H9 (cell line): ENCODE data around the gene NEDD9. TPM values are rescaled to one million over a fixed set of nuclear protein-coding genes. Genes with fewer than 3 reads are reported as not detected.

Experiments
- DNase-seq: peaks from one replicate; pipeline ENCODE4 v3.0.0-alpha.2; 2017
- H2AFZ ChIP-seq: one replicate; pipeline ENCODE4 v1.6.1; 2013; ENCODE audit warnings: mild to moderate bottlenecking, low read length, control low read depth, moderate library complexity
- H2AK5ac ChIP-seq: 2 replicates; pipeline ENCODE4 v1.6.1; 2013; ENCODE audit warnings: low read length, control low read depth, mixed read lengths; ENCODE audit not compliant: insufficient read length
- H2BK120ac ChIP-seq: one replicate; pipeline ENCODE4 v1.6.1; 2013; ENCODE audit warnings: low read depth, mild to moderate bottlenecking, low read length, control low read depth, inconsistent platforms; ENCODE audit not compliant: poor library complexity, severe bottlenecking
- H2BK12ac ChIP-seq: 2 replicates; pipeline ENCODE4 v1.6.1; 2013; ENCODE audit warnings: low read length, control low read depth, mixed read lengths, low read depth; ENCODE audit not compliant: insufficient read length
- H2BK15ac ChIP-seq: 2 replicates; pipeline ENCODE4 v1.6.1; 2013; ENCODE audit warnings: low read depth, low read length, control low read depth
- H2BK20ac ChIP-seq: one replicate; pipeline ENCODE4 v1.6.1; 2013; ENCODE audit warnings: low read depth, mild to moderate bottlenecking, low read length, control low read depth, inconsistent platforms; ENCODE audit not compliant: poor library complexity, severe bottlenecking
- H2BK5ac ChIP-seq: 2 replicates; pipeline ENCODE4 v1.6.1; 2013; ENCODE audit warnings: low read length, control low read depth, mixed read lengths; ENCODE audit not compliant: insufficient read length
- H3K14ac ChIP-seq: 2 replicates; pipeline ENCODE4 v1.6.1; 2013; ENCODE audit warnings: low read length, control low read depth; ENCODE audit not compliant: insufficient read depth
- H3K18ac ChIP-seq: 2 replicates; pipeline ENCODE4 v1.6.1; 2013; ENCODE audit warnings: low read depth, mild to moderate bottlenecking, mixed read lengths, low read length, control low read depth; ENCODE audit not compliant: insufficient read length
- H3K23ac ChIP-seq: 2 replicates; pipeline ENCODE4 v1.6.1; 2013; ENCODE audit warnings: low read length, control low read depth, mixed read lengths, low read depth; ENCODE audit not compliant: insufficient read length
- H3K23me2 ChIP-seq: 2 replicates; pipeline ENCODE4 v1.6.1; 2013; ENCODE audit warnings: low read depth, mild to moderate bottlenecking, mixed read lengths, low read length, control low read depth; ENCODE audit not compliant: insufficient read length, poor library complexity, severe bottlenecking
- H3K27ac ChIP-seq: 2 replicates; pipeline ENCODE4 v1.5.1; 2013; ENCODE audit warnings: low read length, control low read depth, mixed read lengths, low read depth; ENCODE audit not compliant: insufficient read length
- H3K27me3 ChIP-seq: 2 replicates; pipeline ENCODE4 v1.6.1; 2013; ENCODE audit warnings: low read length, control low read depth, inconsistent platforms; ENCODE audit not compliant: insufficient read depth
- H3K4ac ChIP-seq: 2 replicates; pipeline ENCODE4 v1.6.1; 2013; ENCODE audit warnings: low read depth, mild to moderate bottlenecking, control low read depth, inconsistent platforms, low read length, moderate library complexity
- H3K4me1 ChIP-seq: 2 replicates; pipeline ENCODE4 v1.6.1; 2013; ENCODE audit warnings: low read length, control low read depth, inconsistent platforms; ENCODE audit not compliant: insufficient read depth
- H3K4me2 ChIP-seq: 2 replicates; pipeline ENCODE4 v1.6.1; 2013; ENCODE audit warnings: low read length, control low read depth, mixed read lengths; ENCODE audit not compliant: insufficient read length, insufficient read depth
- H3K56ac ChIP-seq: 2 replicates; pipeline ENCODE4 v1.6.1; 2013; ENCODE audit warnings: low read depth, mild to moderate bottlenecking, mixed read lengths, low read length, control low read depth; ENCODE audit not compliant: insufficient read length
- H3K79me1 ChIP-seq: 2 replicates; pipeline ENCODE4 v1.6.1; 2013; ENCODE audit warnings: low read depth, mild to moderate bottlenecking, moderate library complexity, low read length, control low read depth, inconsistent platforms; ENCODE audit not compliant: insufficient read depth, poor library complexity, severe bottlenecking
- H3K79me2 ChIP-seq: 2 replicates; pipeline ENCODE4 v1.6.1; 2013; ENCODE audit warnings: low read length, control low read depth, inconsistent platforms; ENCODE audit not compliant: insufficient read depth
- H3K9ac ChIP-seq: 2 replicates; pipeline ENCODE4 v1.6.1; 2013; ENCODE audit warnings: low read length, control low read depth, mixed read lengths; ENCODE audit not compliant: insufficient read length; ENCODE audit errors: extremely low read depth
- H3K9me3 ChIP-seq: one replicate; pipeline ENCODE4 v1.6.1; 2013; ENCODE audit warnings: low read depth, low read length, inconsistent platforms; ENCODE audit not compliant: control insufficient read depth
- H3T11ph ChIP-seq: one replicate; pipeline ENCODE4 v1.6.1; 2013; ENCODE audit warnings: mild to moderate bottlenecking, low read length, control low read depth, inconsistent platforms
- H4K20me1 ChIP-seq: one replicate; pipeline ENCODE4 v1.6.1; 2013; ENCODE audit not compliant: control insufficient read depth, insufficient read length, insufficient read depth
- H4K5ac ChIP-seq: 2 replicates; pipeline ENCODE4 v1.6.1; 2013; ENCODE audit warnings: low read depth, mild to moderate bottlenecking, mixed read lengths, low read length, control low read depth; ENCODE audit not compliant: insufficient read length
- H4K8ac ChIP-seq: replicated peaks from 2 replicates; pipeline ENCODE4 v1.6.1; 2013; ENCODE audit warnings: low read length, control low read depth, mixed read lengths, low read depth; ENCODE audit not compliant: insufficient read length
- H4K91ac ChIP-seq: 2 replicates; pipeline ENCODE4 v1.6.1; 2013; ENCODE audit warnings: low read depth, mild to moderate bottlenecking, moderate library complexity, mixed read lengths, low read length, control low read depth; ENCODE audit not compliant: insufficient read length
- H3K27ac Mint-ChIP-seq, 3 experiments: 2 replicates in 2 of 3; 3 replicates in 1 of 3; pipeline ENCODE4 v1.8.0; 2020 to 2021; ENCODE audit warnings: mixed read lengths in 3 of 3, mild to moderate bottlenecking in 1 of 3, moderate library complexity in 1 of 3
- H3K27me3 Mint-ChIP-seq: 2 replicates; pipeline ENCODE4 v1.8.0; 2021; ENCODE audit warnings: low read depth, mild to moderate bottlenecking, moderate library complexity, mixed read lengths
- H3K36me3 Mint-ChIP-seq, 3 experiments: 2 replicates in 2 of 3; 3 replicates in 1 of 3; pipeline ENCODE4 v1.8.0; 2020 to 2021; ENCODE audit warnings: low read depth in 3 of 3, mixed read lengths in 3 of 3; ENCODE audit not compliant: insufficient read depth in 1 of 3
- H3K4me1 Mint-ChIP-seq, 2 experiments: 2 replicates each; pipeline ENCODE4 v1.8.0; 2020; ENCODE audit warnings: mixed read lengths in 2 of 2
- H3K4me3 Mint-ChIP-seq, 2 experiments: 2 replicates in 1 of 2; 3 replicates in 1 of 2; pipeline ENCODE4 v1.8.0; 2020 to 2021; ENCODE audit warnings: mild to moderate bottlenecking in 2 of 2, mixed read lengths in 2 of 2, moderate library complexity in 1 of 2
- H3K9me3 Mint-ChIP-seq, 2 experiments: 2 replicates in 1 of 2; 3 replicates in 1 of 2; pipeline ENCODE4 v1.8.0; 2020; ENCODE audit warnings: mild to moderate bottlenecking in 2 of 2, mixed read lengths in 2 of 2, moderate library complexity in 1 of 2
- WGBS: extraction: QIAGEN DNeasy Blood & Tissue Kit; methylation state at CpG from one replicate; pipeline ENCODE4 v1.1.7; 2013; ENCODE audit warnings: missing lambda C conversion rate, low lambda C conversion rate, mixed read lengths; ENCODE audit not compliant: insufficient read length; ENCODE audit errors: extremely low coverage; 5-methylcytosine and 5-hydroxymethylcytosine counted together
- total RNA-seq: library from RNA; stranded (reverse); gene quantifications from 2 replicates; pipeline ENCODE4 v1.2.1, GENCODE V29; 2021
- TF ChIP-seq, protein P1 (sequence below): fragments of 200-600 bp; sonication (generic); conservative IDR thresholded peaks from 3 replicates; pipeline ENCODE4 v1.8.0; 2021; ENCODE audit warnings: antibody characterized with exemption, mild to moderate bottlenecking

Gene NEDD9
- total RNA-seq, 1 experiment from 2014 or later: 5.5 TPM

DNA sequence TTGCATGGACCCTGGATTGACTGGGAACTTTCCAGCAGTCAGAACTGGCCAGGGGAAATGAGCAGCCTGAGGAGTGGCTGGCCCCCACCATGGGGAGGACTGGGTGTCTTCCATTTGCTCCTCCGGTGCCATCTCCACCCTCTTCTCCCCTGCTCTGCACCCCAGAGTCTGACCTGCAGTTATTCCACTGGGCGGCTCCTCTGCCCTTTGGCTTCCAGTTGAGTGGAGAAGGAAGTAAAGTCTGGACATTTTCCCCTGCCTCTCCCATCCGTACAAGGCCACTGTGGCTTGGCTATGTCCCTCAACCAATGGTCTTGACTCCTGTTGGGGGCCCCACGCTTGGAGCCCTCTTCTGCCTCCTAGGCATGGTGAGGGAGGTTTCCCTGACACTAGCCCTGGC is 47.9 kb upstream of the NEDD9 start:
- no peak overlapping the region for H3K18ac ChIP-seq
- no peak overlapping the region for H3K4ac ChIP-seq
- no peaks in the 10 kb centered on the region for H3K79me2 ChIP-seq
- no peak overlapping the region for H2AK5ac ChIP-seq
- H2BK15ac ChIP-seq: no peak overlapping the region
- no peak overlapping the region for H4K91ac ChIP-seq
- no peak overlapping the region for H3K23ac ChIP-seq
- TF ChIP-seq, protein P1, sequence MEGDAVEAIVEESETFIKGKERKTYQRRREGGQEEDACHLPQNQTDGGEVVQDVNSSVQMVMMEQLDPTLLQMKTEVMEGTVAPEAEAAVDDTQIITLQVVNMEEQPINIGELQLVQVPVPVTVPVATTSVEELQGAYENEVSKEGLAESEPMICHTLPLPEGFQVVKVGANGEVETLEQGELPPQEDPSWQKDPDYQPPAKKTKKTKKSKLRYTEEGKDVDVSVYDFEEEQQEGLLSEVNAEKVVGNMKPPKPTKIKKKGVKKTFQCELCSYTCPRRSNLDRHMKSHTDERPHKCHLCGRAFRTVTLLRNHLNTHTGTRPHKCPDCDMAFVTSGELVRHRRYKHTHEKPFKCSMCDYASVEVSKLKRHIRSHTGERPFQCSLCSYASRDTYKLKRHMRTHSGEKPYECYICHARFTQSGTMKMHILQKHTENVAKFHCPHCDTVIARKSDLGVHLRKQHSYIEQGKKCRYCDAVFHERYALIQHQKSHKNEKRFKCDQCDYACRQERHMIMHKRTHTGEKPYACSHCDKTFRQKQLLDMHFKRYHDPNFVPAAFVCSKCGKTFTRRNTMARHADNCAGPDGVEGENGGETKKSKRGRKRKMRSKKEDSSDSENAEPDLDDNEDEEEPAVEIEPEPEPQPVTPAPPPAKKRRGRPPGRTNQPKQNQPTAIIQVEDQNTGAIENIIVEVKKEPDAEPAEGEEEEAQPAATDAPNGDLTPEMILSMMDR: no peak
- no CpG with 5 or more reads among the region's 4 CpGs for WGBS
- H2BK12ac ChIP-seq: no peak overlapping the region
- no peak overlapping the region for H2BK5ac ChIP-seq
- no peaks in the 10 kb centered on the region for H3K79me1 ChIP-seq
- no peak overlapping the region for H3K27ac ChIP-seq
- H3K23me2 ChIP-seq: no peaks in the 10 kb centered on the region
- H3K4me1 ChIP-seq: peaks cover 14% of the 10 kb centered on the region; the same call in 1 of the 2 replicates
- no peak overlapping the region for H4K8ac ChIP-seq
- no peak overlapping the region for H3K14ac ChIP-seq
- no peak overlapping the region for H2BK120ac ChIP-seq
- no peak overlapping the region for H3K9ac ChIP-seq
- H2AFZ ChIP-seq: no peak overlapping the region
- Mint-ChIP-seq H3K4me3 (no peak overlapping the region), H3K27ac (peak overlapping the region in 1 of 3 experiments; percentile 19; a peak in 1 of 7 replicates), H3K9me3 (0 out of 5 replicates have a peak, but pooled peaks cover 0 to under 1% of the 10 kb centered on the region in 2 experiments), H3K27me3 (peaks cover 7% of the 10 kb centered on the region), H3K36me3 (no peaks in the 10 kb centered on the region), H3K4me1 (peaks cover 29 to 30% of the 10 kb centered on the region in 2 experiments)
- H3K27me3 ChIP-seq: no peaks in the 10 kb centered on the region
- no peak for DNase-seq
- H4K20me1 ChIP-seq: no peaks in the 10 kb centered on the region
- no peaks in the 10 kb centered on the region for H3K9me3 ChIP-seq
- no peak overlapping the region for H3K56ac ChIP-seq
- no peak overlapping the region for H3T11ph ChIP-seq
- H3K4me2 ChIP-seq: no peak overlapping the region
- no peak overlapping the region for H2BK20ac ChIP-seq
- no peak overlapping the region for H4K5ac ChIP-seq
